GM12878 (cell line): ENCODE data around the gene PRKCB. TPM values are rescaled to one million over a fixed set of nuclear protein-coding genes. Genes with fewer than 3 reads are reported as not detected.

ENCODE experiments used
- ATAC-seq: fragments of 200-7000 bp; cut with Tn5 transposase; 3 replicates; pipeline ENCODE4 v1.9.1; 2020; ENCODE audit warnings: mild to moderate bottlenecking, moderate library complexity
- BruUV-seq: library from RNA; stranded (reverse); fragments of 400-500 nt; replicated peaks from 2 replicates; lab custom pipeline; 2021; lab: Mats Ljungman, UMichigan
- CTCF ChIA-PET: fragments of 300-600 bp; sonication (Branson Sonifier 250); formaldehyde crosslinking; extraction: SDS; loops from one replicate; lab custom pipeline; 2021; ENCODE audit warnings: inconsistent platforms; lab: Yijun Ruan, JAX
- POLR2A ChIA-PET: fragments of 350-600 bp; formaldehyde crosslinking; extraction: SDS; loops from one replicate; lab custom pipeline; 2021; ENCODE audit warnings: inconsistent platforms; lab: Charles Lee
- RAD21 ChIA-PET: fragments of 300-600 bp; sonication (Branson Sonifier 250); formaldehyde crosslinking; loops from one replicate; lab custom pipeline; 2023; ENCODE audit warnings: antibody characterized with exemption; ENCODE audit not compliant: unreplicated experiment; lab: Charles Lee
- SMC1A ChIA-PET: fragments of 300-600 bp; sonication (Branson Sonifier 250); formaldehyde crosslinking; loops from one replicate; lab custom pipeline; 2023; ENCODE audit not compliant: unreplicated experiment, uncharacterized antibody; lab: Charles Lee
- DNase-seq: peaks from one replicate; pipeline ENCODE4 v3.0.0-alpha.2; 2011; ENCODE audit warnings: low read depth, low spot score
- FAIRE-seq: peaks from 3 replicates; lab custom pipeline; 2011; peaks lifted over from hg19 to GRCh38; lab: Jason Lieb, UNC
- H2AFZ ChIP-seq: 2 replicates; pipeline ENCODE4 v1.6.0; 2011; ENCODE audit warnings: low read depth, low read length, control low read depth; ENCODE audit not compliant: control insufficient read depth
- H3K27ac ChIP-seq: 2 replicates; pipeline ENCODE4 v1.5.1; 2011; ENCODE audit warnings: control low read depth; ENCODE audit not compliant: control insufficient read depth, insufficient read depth
- H3K27me3 ChIP-seq, 2 experiments: replicated peaks in 1 of 2; 2 replicates each; pipeline versions ENCODE4 v1.6.0 to v1.6.1; 2011; ENCODE audit warnings: low read length in 1 of 2; ENCODE audit not compliant: control insufficient read depth in 2 of 2, insufficient read depth in 2 of 2
- H3K36me3 ChIP-seq, 2 experiments: 2 replicates each; pipeline ENCODE4 v1.5.1; 2011; ENCODE audit warnings: low read length in 1 of 2; ENCODE audit not compliant: control insufficient read depth in 2 of 2, insufficient read depth in 2 of 2
- H3K4me1 ChIP-seq: 2 replicates; pipeline ENCODE4 v1.6.1; 2011; ENCODE audit warnings: mild to moderate bottlenecking, low read length, moderate library complexity, mixed read lengths; ENCODE audit not compliant: control insufficient read depth, insufficient read depth
- H3K4me2 ChIP-seq: 2 replicates; pipeline ENCODE4 v1.6.0; 2011; ENCODE audit warnings: control low read depth; ENCODE audit not compliant: control insufficient read depth, insufficient read depth
- H3K4me3 ChIP-seq: fragments of 200-600 bp; sonication (generic); 2 replicates; pipeline ENCODE4 v1.5.1; 2016
- H3K79me2 ChIP-seq: 2 replicates; pipeline ENCODE4 v1.6.0; 2011; ENCODE audit warnings: low read length; ENCODE audit not compliant: control insufficient read depth, insufficient read depth
- H3K9ac ChIP-seq: 2 replicates; pipeline ENCODE4 v1.8.0; 2011; ENCODE audit warnings: low read length, control low read depth, mixed read lengths; ENCODE audit not compliant: control insufficient read depth, insufficient read depth
- H3K9me3 ChIP-seq: replicated peaks from 3 replicates; pipeline ENCODE4 v1.5.1; 2011; ENCODE audit warnings: mild to moderate bottlenecking, low read length; ENCODE audit not compliant: control insufficient read depth, insufficient read depth
- H4K20me1 ChIP-seq: 2 replicates; pipeline ENCODE4 v1.6.0; 2011; ENCODE audit not compliant: control insufficient read depth, insufficient read depth
- ASH2L ChIP-seq: fragments of 300-600, 200-600 bp; sonication (generic); IDR thresholded peaks from 2 replicates; pipeline ENCODE4 v1.6.1; 2017; ENCODE audit warnings: low read depth, mild to moderate bottlenecking, borderline replicate concordance
- IRF3 ChIP-seq: fragments of 450-650 bp; IDR thresholded peaks from 2 replicates; pipeline ENCODE4 v1.6.1; 2014; ENCODE audit warnings: mild to moderate bottlenecking
- MEF2B ChIP-seq: fragments of 450-650 bp; IDR thresholded peaks from 2 replicates; pipeline ENCODE4 v1.6.1; 2018; ENCODE audit warnings: mild to moderate bottlenecking, moderate library complexity; ENCODE audit not compliant: partially characterized antibody, poor library complexity, severe bottlenecking
- WGBS: methylation state at CpG from one replicate; pipeline ENCODE4 v1.1.6; 2016; ENCODE audit warnings: low lambda C conversion rate; ENCODE audit not compliant: insufficient replicate concordance, insufficient coverage; ENCODE audit errors: missing lambda C conversion rate; 5-methylcytosine and 5-hydroxymethylcytosine counted together
- in situ Hi-C: fragments of 300-500 bp; cut with MboI; formaldehyde crosslinking; loops from 9 replicates; pipeline ENCODE4 v1.14.3; 2018; ENCODE audit warnings: mixed read lengths
- intact Hi-C: fragments of 100-400 bp; cut with micrococcal nuclease; formaldehyde crosslinking; loops from one replicate; pipeline ENCODE4 v1.14.2; 2022; ENCODE audit not compliant: unreplicated experiment
- polyA plus RNA-seq, 11 experiments: library from polyadenylated mRNA; depleted of rRNA in 4 of 11; unstranded in 6 of 11; stranded (reverse) in 5 of 11; fragments of >200 nt; fragmentation: Nextera tagmentation in 4 of 11; fragmentation: Illumina TruSeq in 1 of 11; extraction: Ambion mirVana in 4 of 11; extraction: Trizol in 1 of 11; gene quantifications; 1 replicate in 1 of 11; 2 replicates in 10 of 11; pipeline versions ENCODE4 v1.2.1 to v1.2.3, GENCODE V29; 2011 to 2016; ENCODE audit warnings: inconsistent platforms in 2 of 11, missing spikeins in 2 of 11, low read depth in 1 of 11
- total RNA-seq, 4 experiments: library from RNA; depleted of rRNA in 3 of 4; stranded (reverse); fragments of >200 nt in 3 of 4; fragmentation: Illumina TruSeq in 1 of 4; extraction: Trizol in 1 of 4; gene quantifications; 2 replicates each; pipeline versions ENCODE4 v1.2.1 to v1.2.3, GENCODE V29; 2013 to 2021
- TF ChIP-seq, protein P1 (sequence below): fragments of 150-350 bp; IDR thresholded peaks from 2 replicates; pipeline ENCODE4 v1.6.1; 2014; ENCODE audit warnings: mild to moderate bottlenecking, low read depth, low read length

PRKCB gene
- total and polyA plus RNA-seq, 10 of the 15 experiments (the other 5 are each of a cell fraction or from before 2014, with no cell fraction given) = 21.4 to 158 (median 97.3) TPM

- TF ChIP-seq, protein P1, sequence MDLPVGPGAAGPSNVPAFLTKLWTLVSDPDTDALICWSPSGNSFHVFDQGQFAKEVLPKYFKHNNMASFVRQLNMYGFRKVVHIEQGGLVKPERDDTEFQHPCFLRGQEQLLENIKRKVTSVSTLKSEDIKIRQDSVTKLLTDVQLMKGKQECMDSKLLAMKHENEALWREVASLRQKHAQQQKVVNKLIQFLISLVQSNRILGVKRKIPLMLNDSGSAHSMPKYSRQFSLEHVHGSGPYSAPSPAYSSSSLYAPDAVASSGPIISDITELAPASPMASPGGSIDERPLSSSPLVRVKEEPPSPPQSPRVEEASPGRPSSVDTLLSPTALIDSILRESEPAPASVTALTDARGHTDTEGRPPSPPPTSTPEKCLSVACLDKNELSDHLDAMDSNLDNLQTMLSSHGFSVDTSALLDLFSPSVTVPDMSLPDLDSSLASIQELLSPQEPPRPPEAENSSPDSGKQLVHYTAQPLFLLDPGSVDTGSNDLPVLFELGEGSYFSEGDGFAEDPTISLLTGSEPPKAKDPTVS = no peak
- no peak for TF ChIP-seq IRF3
- no peak for TF ChIP-seq MEF2B
Measured at GRCh38 chr16:24094660-24095059, 258.9 kb downstream of the PRKCB start (continued).

GRCh38 chr16:24098896-24099295 is 263.1 kb downstream of the PRKCB start:
- CTCF ChIA-PET = interaction anchor here (0.6 to 2.7 kb wide), 5 partner anchors 12 to 298 kb away, joined by 3 to 14 read pairs (median 3); no protein-coding TSS in a partner anchor
- Histone ChIP-seq H3K9me3 (no peaks in the 10 kb centered on the region), H3K9ac (no peak overlapping the region), H3K36me3 (peaks cover 9 to 12% of the 10 kb centered on the region in 2 experiments; a peak in 3 of 4 replicates), H3K79me2 (no peaks in the 10 kb centered on the region), H3K4me3 (no peak overlapping the region), H3K27ac (no peak overlapping the region), H3K27me3 (no peaks in the 10 kb centered on the region), H4K20me1 (no peaks in the 10 kb centered on the region), H3K4me2 (no peak overlapping the region), H3K4me1 (no peaks in the 10 kb centered on the region), H2AFZ (no peak overlapping the region)
- SMC1A ChIA-PET = interaction anchor here (1.0 to 1.3 kb wide), 4 partner anchors 21 to 296 kb away, joined by 3 to 7 read pairs (median 5); no protein-coding TSS in a partner anchor
- DNase-seq (no peak), ATAC-seq (no peak), FAIRE-seq (no peak)
- POLR2A ChIA-PET = interaction anchor here (1.2 kb wide), 1 partner anchor 9 kb away, joined by 4 read pairs; no protein-coding TSS in a partner anchor
- in situ Hi-C loops (no loop called here), intact Hi-C loops (no loop called here)
- BruUV-seq = no TSS peak
- RAD21 ChIA-PET = interaction anchor here (1.4 kb wide), 1 partner anchor 89 kb away, joined by 3 read pairs; no protein-coding TSS in a partner anchor
- 50% methylated on average over 2 of the region's 2 CpGs for WGBS
- TF ChIP-seq ASH2L = no peak
